ENCODE data around the gene HHLA2. TPM values are rescaled to one million over a fixed set of nuclear protein-coding genes. Genes with fewer than 3 reads are reported as not detected.

Gene HHLA2
- total RNA-seq, 2 donors from 2014 or later = 0.82 to 2.6 TPM

- TF ChIP-seq POLR2AphosphoS5 (IDR thresholded peaks at IDR 0.05) (no peak), POLR2A (IDR thresholded peaks at IDR 0.05) (no peak), CTCF (IDR thresholded peaks at IDR 0.05) (no peak)
Observed at GRCh38 chr3:108324177-108324576, 27.8 kb downstream of the HHLA2 start.

GRCh38 chr3:108327168-108327567 is 30.8 kb downstream of the HHLA2 start:
- intact Hi-C loops (cut with DNase I) = no loop called here

More at GRCh38 chr3:108324177-108324576, 27.8 kb downstream of the HHLA2 start:
- H3K9me3 ChIP-seq = no peaks in the 10 kb centered on the region
- 88% methylated on average over 1 of the region's 1 CpG for WGBS
- intact Hi-C loops (cut with DNase I) = no loop called here
- no peaks in the 10 kb centered on the region for H3K36me3 ChIP-seq
- H3K4me1 ChIP-seq (replicated peaks) = peaks cover 6% of the 10 kb centered on the region
- H3K4me3 ChIP-seq = no peak overlapping the region
- H3K27me3 ChIP-seq (replicated peaks; ENCODE audit: insufficient read depth) = no peaks in the 10 kb centered on the region
- H3K27ac ChIP-seq = no peak overlapping the region
- DNase-seq (ENCODE audit: low spot score) = no peak

GRCh38 chr3:108328821-108329486 is 32.6 kb downstream of the HHLA2 start:
- no peak for TF ChIP-seq POLR2A (IDR thresholded peaks at IDR 0.05)
- peak; percentile 33 for TF ChIP-seq POLR2AphosphoS5 (IDR thresholded peaks at IDR 0.05)
- TF ChIP-seq CTCF (IDR thresholded peaks at IDR 0.05) = no peak
- Histone ChIP-seq H3K9me3 (no peaks in the 10 kb centered on the region), H3K36me3 (no peaks in the 10 kb centered on the region), H3K27me3 (replicated peaks; ENCODE audit: insufficient read depth) (no peaks in the 10 kb centered on the region), H3K27ac (no peak overlapping the region), H3K4me3 (no peak overlapping the region), H3K4me1 (replicated peaks) (peaks cover 6% of the 10 kb centered on the region)
- WGBS = 37% methylated on average over 4 of the region's 4 CpGs
- peak; percentile 36 for DNase-seq (ENCODE audit: low spot score)
- intact Hi-C loops (cut with DNase I) = no loop called here

More at GRCh38 chr3:108327168-108327567, 30.8 kb downstream of the HHLA2 start:
- Histone ChIP-seq H3K27ac (no peak overlapping the region), H3K27me3 (replicated peaks; ENCODE audit: insufficient read depth) (no peaks in the 10 kb centered on the region), H3K4me3 (no peak overlapping the region), H3K36me3 (no peaks in the 10 kb centered on the region), H3K9me3 (no peaks in the 10 kb centered on the region), H3K4me1 (replicated peaks) (peaks cover 6% of the 10 kb centered on the region)
- TF ChIP-seq CTCF (IDR thresholded peaks at IDR 0.05) = no peak
- no peak for TF ChIP-seq POLR2A (IDR thresholded peaks at IDR 0.05)
- TF ChIP-seq POLR2AphosphoS5 (IDR thresholded peaks at IDR 0.05) = no peak
- DNase-seq (ENCODE audit: low spot score) = no peak

- intact Hi-C loops (cut with DNase I) = no loop called here
- DNase-seq (ENCODE audit: low spot score) = peak; percentile 20
- Histone ChIP-seq H3K27me3 (replicated peaks; ENCODE audit: insufficient read depth) (no peaks in the 10 kb centered on the region), H3K36me3 (no peaks in the 10 kb centered on the region), H3K27ac (no peak overlapping the region), H3K9me3 (no peaks in the 10 kb centered on the region), H3K4me1 (replicated peaks) (peaks cover 6% of the 10 kb centered on the region), H3K4me3 (no peak overlapping the region)
- no peak for TF ChIP-seq CTCF (IDR thresholded peaks at IDR 0.05)
- TF ChIP-seq POLR2AphosphoS5 (IDR thresholded peaks at IDR 0.05) = no peak
- TF ChIP-seq POLR2A (IDR thresholded peaks at IDR 0.05) = no peak
- 32% methylated on average over 5 of the region's 5 CpGs for WGBS
Observed at GRCh38 chr3:108329508-108329907, 33.2 kb downstream of the HHLA2 start.

GRCh38 chr3:108329947-108330346 is 33.6 kb downstream of the HHLA2 start:
- H3K27ac ChIP-seq = no peak overlapping the region
- intact Hi-C loops (cut with DNase I) = no loop called here
- no peak overlapping the region for H3K4me3 ChIP-seq
- TF ChIP-seq CTCF (IDR thresholded peaks at IDR 0.05) = no peak
- TF ChIP-seq POLR2AphosphoS5 (IDR thresholded peaks at IDR 0.05) = no peak
- no peak for TF ChIP-seq POLR2A (IDR thresholded peaks at IDR 0.05)
- H3K36me3 ChIP-seq = no peaks in the 10 kb centered on the region
- no peaks in the 10 kb centered on the region for H3K27me3 ChIP-seq (replicated peaks; ENCODE audit: insufficient read depth)
- peaks cover 6% of the 10 kb centered on the region for H3K4me1 ChIP-seq (replicated peaks)
- H3K9me3 ChIP-seq = no peaks in the 10 kb centered on the region
- DNase-seq (ENCODE audit: low spot score) = no peak

All from prostate gland (tissue), 2 donors.